22Rv1 (cell line): Measurements from ENCODE around the gene DHDH.

Experiments
- CTCF ChIP-seq: fragments of 450-650 bp; IDR thresholded peaks from 2 replicates; pipeline ENCODE4 v1.5.1; 2017; ENCODE audit warnings: mild to moderate bottlenecking
- ZFX ChIP-seq: fragments of 450-650 bp; IDR thresholded peaks from 2 replicates; pipeline ENCODE4 v1.6.1; 2017; ENCODE audit warnings: antibody characterized with exemption, borderline replicate concordance

GRCh38 chr19:48950830-48951519 lies 17.5 kb downstream of the DHDH start:
- TF ChIP-seq CTCF, result no peak
- no peak for TF ChIP-seq ZFX
